NCI-H82 treated with DMSO at 0.1 percent for 48 hours (cell line): ENCODE measurements around the gene NRAS.
A peak's percentile ranks its signal among the peaks of the same experiment; 100 is the strongest.
"Not testable (repeated sequence)": the region's sequence is repeated elsewhere in the genome, so short reads cannot be mapped to it uniquely, and the experiment has no call there.

Source experiments
- DNase-seq: peaks from one replicate; lab custom pipeline; 2025; ENCODE audit not compliant: unreplicated experiment; lab: John Stamatoyannopoulos, UW

NRAS gene

DNA sequence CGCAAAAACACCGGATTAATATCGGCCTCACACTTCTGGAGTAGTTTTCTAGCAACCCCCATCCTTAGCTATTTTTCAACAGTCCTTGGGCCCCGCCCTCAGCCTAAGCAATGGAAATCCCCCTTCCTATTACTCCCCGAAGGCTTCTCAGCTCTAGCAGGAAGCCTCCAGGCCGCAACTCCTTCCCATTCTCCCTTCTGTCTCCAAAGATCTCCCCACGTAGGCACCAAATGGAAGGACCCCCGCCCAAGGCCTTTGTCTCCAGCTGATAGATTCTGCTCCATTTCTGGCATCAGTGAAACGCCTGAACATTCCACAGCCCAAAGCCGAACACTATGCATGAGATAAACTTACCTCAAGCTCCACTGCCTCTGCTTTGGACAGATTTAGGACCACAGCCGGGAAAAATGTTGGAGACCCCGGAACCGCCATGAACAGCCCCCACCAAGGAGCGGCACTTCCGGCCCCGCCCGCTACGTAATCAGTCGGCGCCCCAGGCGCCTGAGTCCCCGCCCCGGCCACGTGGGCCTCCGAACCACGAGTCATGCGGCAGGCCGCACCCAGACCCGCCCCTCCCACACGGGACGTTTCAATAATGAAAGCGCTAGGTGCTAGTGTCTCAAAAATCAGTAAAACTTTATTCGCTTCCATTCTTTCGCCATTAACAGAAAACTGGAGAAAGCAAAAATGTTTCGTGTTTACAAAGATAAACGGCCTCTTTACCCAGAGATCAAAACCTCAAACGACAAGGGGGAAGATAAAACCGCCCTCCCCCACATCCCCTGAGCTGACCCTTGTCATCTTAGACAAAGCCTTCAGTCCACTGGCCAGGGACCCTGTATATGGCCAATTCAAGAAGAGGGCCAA, at the start of gene NRAS:
NRAS (minus strand) TSS at position 468 of the 867 bp plus-strand sequence. CDS start 611 bp downstream, outside the sequence.
- peak; percentile 71 for DNase-seq

DNA sequence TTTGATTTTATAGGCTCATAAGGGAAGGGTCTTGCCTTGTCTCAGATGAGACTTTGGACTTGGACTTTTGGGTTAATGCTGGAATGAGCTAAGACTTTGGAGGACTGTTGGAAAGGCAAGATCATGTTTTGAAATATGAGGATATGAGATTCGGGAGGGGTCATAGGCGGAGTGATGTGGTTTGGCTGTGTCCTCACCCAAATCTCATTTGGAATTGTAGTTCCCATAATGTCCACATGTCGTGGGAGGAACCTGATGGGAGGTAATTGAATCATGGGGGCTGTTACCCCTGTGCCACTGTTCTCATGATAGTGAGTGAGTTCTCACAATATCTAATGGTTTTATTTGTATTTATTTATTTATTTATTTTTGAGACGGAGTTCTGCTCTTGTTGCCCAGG, 48.1 kb upstream of the NRAS start:
- DNase-seq: no peak

DNA sequence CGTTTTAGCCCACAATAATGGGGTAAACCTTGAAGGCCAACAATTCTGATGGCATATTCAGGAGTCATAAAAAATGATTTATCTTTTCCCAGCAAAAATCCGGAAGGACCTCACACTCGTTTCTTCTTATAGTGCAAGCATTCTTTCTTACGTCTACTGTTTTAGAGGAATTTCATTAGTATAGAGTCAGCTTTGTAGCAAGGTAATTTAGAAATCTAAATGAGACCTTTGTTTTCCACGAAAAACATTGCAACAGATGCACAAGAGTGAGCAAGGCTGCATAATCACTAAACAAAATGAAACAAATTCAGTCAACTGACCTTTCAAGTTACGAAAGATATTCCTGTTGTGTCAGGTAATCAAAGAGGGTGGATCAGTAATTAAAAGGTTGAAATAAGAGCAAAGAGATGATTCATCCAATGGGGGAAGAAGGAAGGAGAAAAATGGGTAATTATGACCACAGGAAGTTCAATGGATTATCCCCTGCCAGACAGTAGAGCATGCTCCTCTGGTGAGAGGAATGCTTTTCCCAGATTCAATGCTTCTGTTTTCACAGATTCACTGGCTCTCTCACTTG, 41.8 kb upstream of the NRAS start:
- no peak for DNase-seq

DNA sequence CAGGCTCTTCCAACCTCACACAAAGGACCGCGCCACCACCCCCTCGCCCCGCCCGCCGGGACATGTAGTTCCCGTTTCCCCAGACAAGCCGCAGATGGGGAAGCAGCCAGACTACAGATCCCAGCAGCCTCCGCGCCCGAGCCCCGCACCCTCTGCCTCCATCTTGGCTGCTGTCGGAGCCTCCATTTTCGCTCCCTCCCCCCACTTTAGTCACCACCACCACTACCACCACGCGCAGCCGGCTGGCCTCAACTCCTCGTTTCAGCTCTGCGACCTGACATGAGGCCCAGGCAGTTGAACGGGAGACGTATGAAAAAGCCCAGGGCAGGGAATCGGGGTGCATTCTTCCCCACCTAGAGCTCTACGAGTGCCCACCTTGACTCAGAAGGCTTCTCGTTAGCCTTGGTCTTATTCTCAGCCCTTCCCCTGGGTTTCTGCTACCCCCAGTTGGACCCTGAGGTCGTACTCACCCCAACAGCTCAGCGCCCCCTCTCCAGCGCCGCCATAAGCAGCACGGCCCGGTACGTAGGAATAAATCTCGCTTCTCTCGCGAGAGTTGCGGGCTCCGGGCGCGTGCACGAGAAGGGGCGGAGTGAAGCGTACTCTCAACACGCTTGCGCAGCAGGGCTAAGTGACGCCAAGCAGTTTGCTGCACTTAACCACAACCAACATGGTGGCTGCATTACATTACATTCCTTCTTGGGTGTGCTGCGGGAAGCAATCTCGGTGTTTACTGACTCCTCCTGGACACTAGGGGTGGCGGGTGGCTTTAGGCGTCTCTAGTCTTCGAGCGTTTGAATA, 41.1 kb upstream of the NRAS start, which contains the start of gene CSDE1:
CSDE1 (minus strand) TSS at position 530 of the 801 bp plus-strand sequence. CDS start 18,094 bp downstream, outside the sequence.
- DNase-seq: peak; percentile 96

DNA sequence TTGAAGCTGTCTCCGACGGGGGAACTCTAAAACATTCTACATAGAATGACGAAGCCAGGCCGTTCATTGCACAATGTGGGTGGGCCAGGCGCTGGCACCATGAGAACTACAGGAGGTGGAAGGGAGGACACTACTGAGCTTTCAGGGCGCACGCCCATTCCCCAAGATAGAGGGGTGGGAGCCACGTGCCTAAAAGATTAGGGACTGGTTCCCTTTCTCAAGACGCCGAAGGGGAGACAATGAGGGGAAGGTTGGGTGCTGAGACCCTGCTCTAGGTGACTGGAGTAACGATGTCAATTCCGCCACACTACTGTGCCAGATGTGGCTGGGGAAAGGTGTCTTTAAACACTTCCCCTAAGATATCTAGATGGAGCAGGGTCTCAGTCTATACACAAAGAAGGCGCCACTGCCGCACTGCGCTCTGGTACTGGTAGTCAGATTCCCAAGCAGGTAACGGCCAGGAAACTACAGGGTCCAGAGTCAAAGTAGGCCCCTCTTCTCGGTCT, 40.4 kb upstream of the NRAS start:
- DNase-seq: no peak

DNA sequence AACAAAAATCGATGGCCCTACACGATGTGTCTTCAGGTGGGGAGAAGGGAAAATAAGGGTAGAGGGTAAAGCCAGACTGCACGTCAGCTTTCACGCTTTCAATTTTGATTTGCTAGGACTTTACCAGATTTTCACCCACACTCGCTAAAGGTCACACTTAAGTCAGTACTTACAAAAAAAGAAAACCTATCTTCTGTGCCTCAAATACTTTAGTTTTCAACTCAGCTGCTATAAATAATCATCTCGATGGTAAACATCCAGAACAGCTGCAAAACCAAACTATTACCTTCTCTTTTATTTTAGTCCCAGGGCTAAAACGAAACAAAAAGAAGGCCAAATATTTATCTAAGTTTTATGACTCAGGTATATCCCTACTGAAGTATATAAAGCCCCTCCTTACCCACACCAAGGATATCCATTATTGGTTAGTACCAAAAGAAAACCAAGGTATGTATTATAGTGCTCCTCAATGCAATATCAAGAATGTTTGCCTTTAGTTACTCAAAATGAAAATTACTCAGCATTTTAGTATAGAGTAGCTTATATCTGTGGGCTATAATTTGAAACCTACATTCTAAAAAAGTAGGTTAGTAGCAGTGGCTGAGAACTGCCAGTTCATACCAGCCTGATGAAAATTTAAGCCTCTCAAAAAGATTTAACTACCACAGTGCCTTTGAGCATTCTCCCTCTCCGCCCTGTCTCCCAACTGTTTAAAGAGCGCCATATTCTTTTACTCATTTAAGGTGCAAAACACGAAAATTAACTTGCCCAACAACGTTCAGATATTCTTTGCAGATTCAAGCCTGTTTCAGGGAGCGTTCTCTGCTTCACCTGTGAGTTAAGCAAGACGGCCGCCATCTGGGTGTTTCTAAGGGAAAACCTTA, 39.7 kb upstream of the NRAS start:
- no peak for DNase-seq

DNA sequence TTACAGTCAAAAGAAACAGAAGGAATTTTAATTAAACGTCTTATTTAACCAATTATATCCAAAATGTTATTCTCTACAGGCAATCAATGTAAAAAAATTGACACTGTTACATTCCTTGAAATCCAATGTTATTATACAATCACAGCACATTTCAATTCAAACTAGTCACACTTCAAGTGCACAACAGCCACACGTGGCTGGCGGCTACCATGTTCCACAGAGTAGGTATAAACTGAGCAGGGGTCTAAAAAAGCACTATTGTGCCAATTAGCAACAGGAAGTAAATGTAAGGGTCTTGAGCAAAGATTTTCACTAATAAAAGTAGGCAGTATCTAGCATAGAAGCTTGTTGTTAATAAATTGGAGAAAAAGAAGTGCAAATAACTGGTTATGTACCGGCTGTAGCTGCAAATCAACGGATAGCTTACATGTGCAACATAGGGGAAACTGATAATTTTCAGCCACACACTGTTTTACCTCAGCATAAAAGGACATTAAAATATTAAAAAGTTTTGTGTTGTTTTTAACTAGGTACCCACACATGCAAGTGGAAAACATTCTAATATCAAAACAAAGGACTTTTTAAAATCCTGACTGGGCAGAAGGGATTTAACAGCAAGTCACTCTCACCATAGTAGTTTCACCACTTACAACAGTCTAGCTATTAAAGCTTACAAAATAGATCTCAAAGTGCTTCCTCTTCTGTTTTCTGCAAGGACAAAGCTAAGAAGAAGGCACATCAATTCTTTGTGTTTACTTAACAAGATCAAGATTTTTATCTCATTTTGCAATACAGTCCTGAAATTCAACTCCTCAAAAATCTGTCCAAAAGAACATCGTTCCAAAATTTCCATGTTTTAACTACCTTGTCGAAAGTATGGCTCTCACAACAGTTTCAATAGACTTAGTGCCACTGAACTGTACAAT, 38.7 kb upstream of the NRAS start:
- DNase-seq: no peak

DNA sequence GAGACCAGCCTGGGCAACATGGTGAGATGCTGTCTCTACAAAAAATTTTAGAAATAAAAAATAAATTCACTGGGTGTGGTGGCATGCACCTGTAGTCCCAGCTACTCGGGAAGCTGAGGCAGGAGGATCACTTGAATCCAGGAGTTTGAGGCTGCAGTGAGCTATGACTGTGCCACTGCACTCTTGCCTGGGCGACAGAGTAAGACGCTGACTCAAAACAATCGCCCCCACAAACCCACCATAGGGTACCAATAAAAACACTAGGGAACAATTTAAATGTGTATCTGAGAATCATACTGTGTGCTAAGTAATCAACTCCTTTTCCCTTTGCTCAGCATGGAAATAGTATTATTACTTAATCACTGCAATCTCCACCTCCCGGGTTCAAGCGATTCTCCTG, 37.1 kb upstream of the NRAS start:
- not testable (repeated sequence) for DNase-seq

DNA sequence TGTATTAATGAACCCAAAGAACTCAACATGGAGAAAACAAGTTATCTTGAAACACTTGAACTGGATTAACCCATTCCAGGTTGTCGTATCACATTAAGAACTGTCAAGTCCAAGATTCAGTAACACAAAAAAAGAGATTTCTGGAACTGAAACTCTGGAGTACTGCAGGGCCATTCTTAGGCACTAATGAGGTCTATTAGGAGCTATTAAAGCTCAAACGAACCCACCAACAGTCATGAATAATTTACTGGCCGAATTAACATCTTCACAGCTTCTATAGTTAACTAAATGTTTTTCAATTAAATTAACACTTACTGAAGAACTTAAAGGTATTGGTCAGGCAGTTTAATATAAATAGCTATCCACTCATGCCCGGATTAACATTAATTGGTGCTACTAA, 36.6 kb upstream of the NRAS start:
- DNase-seq: no peak

DNA sequence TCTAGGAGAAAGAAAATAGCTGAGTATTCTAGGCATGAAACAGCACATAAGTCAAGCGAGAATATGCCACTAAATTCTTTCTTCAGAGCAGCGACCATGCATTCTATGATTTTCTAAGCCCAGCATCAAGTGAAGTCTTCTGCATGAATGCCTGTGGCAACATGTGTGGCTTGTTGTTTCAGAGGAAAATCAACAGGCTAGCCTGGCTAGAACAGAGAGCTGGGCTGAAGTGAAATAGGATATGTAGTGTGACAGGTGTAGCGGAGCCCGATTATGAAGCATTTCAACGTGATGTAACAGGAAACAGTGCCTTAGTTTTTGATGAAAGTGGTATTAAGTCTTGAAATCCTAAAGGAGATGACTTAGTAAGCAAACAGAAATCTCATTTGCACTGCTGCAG, 34.2 kb upstream of the NRAS start:
- no peak for DNase-seq

DNA sequence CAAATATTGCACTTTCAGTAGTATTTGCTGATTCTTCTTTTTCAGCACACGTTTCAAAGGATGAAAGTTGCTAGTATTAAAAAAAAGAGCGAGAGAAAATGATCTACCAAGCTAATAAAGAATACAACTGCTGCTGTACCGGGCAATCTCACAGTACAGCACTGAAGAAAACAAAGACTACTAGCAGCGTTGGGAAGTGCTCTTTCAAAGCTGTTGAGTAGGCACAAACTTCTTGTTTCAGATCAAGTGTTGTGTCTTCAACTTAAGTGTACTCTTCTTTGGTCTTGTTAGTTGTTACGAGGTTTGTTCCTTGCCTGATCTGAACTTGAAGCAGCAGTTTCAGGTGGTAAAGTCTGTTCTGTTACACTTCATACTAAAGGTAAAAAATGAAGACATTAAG, 33.3 kb upstream of the NRAS start:
- DNase-seq: no peak

DNA sequence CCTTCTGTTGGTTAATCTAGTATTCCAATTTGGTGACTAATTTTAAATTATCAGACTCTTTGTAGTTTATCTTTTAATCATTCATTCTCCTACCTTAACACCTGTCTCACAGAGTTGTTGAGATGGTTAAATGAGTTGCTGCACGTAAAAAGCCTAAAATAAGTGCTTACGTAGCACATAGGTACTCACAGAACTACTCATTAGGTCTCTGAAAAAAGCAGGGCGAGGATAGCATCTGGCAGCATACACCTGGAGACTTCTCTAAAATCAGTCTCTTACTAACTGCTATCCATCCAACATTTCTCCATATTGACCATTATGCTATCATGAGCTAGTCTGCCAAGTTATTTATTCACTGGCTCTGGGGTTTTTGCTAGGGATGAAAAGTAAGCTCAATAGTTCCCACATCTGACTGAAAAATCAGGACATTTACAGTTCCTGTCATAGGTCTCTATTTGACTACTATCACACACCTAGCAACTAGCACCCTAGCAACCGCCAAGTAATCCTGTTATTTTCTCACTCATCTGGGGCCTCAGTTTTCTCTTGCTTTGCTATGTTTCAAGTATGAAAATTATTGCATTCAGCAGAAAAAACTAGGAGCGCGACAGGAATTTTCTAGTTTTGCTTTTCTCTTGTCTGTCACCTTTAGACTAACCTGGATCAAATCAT, 30.0 kb upstream of the NRAS start:
- DNase-seq: no peak

DNA sequence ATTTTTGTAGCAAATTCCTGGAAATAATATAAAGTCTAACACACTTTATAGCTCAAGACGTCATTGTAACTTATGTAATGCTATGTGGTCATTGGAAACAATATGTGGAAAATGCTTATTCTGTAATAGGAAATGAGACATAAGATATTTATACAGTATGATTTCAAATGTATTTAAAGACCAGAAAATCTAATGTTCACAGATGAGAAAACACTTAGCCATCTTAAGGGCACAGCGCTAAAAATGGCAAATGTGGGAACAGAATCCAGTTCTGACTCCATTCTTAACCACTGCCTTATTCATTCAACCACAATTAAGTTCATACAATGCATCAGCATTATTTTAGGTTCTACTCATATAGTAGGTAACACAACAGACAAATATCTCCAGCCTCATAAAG, 28.7 kb upstream of the NRAS start:
- DNase-seq: no peak

DNA sequence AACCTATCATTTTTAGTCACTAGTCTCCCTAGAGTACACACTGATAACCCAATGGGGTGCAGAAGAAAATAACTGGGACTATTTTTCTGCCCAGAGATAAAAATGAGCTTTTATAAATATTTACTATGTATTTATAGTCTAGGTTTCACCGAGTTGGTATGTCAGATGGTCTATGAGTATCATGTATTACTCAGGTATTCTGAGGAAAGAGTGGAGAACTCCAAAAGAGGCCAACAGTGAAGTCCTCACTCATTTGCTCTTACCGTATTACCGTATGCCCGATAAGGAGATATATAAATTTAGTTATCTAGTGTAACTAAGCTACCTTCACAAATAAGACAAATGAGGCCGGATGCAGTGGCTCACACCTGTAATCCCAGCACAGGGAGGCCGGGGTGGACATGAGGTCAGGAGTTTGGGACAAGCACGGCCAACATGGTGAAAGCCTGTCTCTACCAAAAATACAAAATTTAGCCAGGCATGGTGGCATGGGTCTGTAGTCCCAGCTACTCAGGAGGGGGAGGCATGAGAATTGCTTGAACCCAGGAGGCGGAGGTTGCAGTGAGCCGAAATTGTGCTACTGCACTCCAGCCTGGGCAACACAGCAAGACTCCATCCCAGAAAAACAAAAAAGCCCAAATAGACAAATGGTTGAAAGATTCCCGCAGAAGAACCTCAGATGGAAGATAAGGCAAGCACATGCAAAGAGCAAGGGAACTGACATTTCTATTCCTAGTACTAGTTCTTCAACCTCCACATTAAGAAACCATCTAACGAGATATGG, 25.6 kb upstream of the NRAS start:
- DNase-seq: no peak

DNA sequence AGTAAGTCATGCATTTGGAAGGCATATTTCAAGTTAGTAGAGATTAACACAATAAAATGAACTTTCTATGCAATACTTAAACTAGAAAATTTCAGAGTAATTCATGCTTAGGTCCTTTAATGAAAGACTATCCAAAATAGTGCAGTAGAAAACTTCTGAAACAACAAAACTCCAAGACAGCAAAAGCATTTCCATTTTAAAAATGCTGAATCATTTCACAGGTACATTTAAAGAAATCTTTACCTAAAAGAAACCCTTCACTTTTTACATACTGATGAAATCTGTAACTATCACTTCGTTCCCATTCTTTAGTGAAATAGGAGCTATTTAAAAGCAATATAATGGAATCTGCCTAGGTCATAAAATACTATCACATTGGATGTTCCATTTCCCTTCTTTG, 23.8 kb upstream of the NRAS start:
- no peak for DNase-seq

DNA sequence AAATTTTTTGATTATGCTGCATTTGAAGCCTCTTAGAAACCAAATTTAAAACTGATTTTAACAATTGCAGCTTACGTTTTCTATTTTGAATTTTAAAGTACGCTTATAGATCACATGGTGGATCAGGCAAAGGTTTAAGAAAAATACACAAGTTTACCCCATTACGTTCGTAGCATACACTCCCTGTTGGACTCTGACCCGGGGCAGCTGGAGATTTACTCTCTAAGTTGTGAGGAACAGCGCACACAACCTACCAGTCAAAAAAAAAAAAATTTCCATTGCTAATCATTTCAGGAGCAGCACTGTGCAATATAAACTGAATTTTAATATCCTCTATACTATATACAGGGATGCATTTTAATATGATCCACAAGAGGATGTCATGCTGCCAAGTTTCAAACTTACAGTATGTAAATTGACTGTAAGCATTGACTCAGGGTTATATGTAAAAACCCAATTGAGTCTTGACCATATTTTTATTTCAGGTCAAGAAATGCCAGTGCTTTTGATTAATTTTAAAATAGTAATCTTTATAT, 20.8 kb upstream of the NRAS start:
- DNase-seq: no peak

DNA sequence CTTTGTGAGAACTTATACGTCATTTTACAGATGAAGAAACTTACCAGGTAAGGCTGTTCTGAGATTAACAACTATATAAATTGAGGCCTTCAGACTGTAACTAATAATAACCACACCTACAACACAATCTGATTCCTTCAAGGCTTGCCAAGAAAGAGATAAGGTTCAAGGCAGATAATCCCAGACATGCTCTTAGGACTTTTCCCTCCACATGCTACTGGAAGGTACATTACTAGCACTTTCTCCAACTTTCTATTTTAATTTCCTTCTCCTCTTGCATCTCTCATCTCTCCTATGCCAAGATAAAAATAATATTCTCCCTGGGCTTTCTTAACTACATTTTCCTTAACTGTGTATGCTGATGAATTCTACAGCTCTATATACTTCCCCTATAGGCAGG, 18.9 kb upstream of the NRAS start:
- no peak for DNase-seq

DNA sequence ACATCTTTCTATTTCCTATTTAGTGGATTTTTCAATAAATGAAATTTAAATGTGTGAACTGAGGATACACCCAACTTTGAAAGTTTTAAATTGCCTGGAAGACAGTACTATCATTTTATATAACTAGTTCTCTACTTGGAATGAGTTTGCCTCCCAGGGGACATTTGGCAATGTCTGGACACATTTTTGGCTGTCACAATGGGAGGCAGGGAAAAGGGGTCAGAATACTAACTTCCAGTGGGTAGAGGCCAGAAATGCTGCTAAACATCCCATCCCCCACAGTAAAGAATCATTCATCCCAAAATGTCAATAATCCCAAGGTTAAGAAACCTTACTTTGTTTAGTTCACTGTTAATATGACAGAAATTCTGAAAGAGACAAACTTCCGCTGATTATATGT, 13.2 kb upstream of the NRAS start:
- no peak for DNase-seq
